OCI-LY7 (cell line): ENCODE measurements around the gene CDA. TPM values are rescaled to one million over a fixed set of nuclear protein-coding genes. Genes with fewer than 3 reads are reported as not detected.

Experiments
- BruUV-seq: library from RNA; stranded (reverse); fragments of 400-500 nt; replicated peaks from 2 replicates; lab custom pipeline; 2021; lab: Mats Ljungman, UMichigan
- CTCF ChIA-PET: fragments of 300-600 bp; sonication (Branson Sonifier 250); formaldehyde crosslinking; loops from one replicate; lab custom pipeline; 2022; ENCODE audit warnings: antibody characterized with exemption; ENCODE audit not compliant: unreplicated experiment; lab: Charles Lee
- POLR2A ChIA-PET: fragments of 300-600 bp; sonication (Branson Sonifier 250); formaldehyde crosslinking; loops from one replicate; lab custom pipeline; 2022; ENCODE audit warnings: antibody characterized with exemption; lab: Charles Lee
- DNase-seq: peaks from one replicate; pipeline ENCODE4 v3.0.0-alpha.2; 2015; ENCODE audit warnings: low spot score
- H2AFZ ChIP-seq: fragments of 200-600 bp; sonication (generic), shearing (Covaris generic); 2 replicates; pipeline ENCODE4 v1.6.1; 2014; ENCODE audit warnings: mild to moderate bottlenecking, antibody characterized with exemption, low read length, moderate library complexity
- H3K27ac ChIP-seq: fragments of 200-600 bp; sonication (generic); 2 replicates; pipeline ENCODE4 v1.5.1; 2014; ENCODE audit warnings: mixed run types, low read depth, mild to moderate bottlenecking, moderate library complexity, low read length, inconsistent platforms; ENCODE audit not compliant: poor library complexity, severe bottlenecking
- H3K36me3 ChIP-seq: fragments of 200-600 bp; sonication (generic); 2 replicates; pipeline ENCODE4 v1.6.1; 2014; ENCODE audit warnings: mild to moderate bottlenecking, antibody characterized with exemption, low read length, moderate library complexity, mixed read lengths; ENCODE audit not compliant: insufficient read depth
- H3K4me1 ChIP-seq: fragments of 200-600 bp; sonication (generic); 2 replicates; pipeline ENCODE4 v1.5.1; 2014; ENCODE audit warnings: mild to moderate bottlenecking, low read length; ENCODE audit not compliant: insufficient read depth, poor library complexity, severe bottlenecking
- H3K4me2 ChIP-seq: fragments of 200-600 bp; sonication (generic); 2 replicates; pipeline ENCODE4 v1.6.1; 2014; ENCODE audit warnings: mild to moderate bottlenecking, low read length
- H3K4me3 ChIP-seq: fragments of 200-600 bp; sonication (generic); 2 replicates; pipeline ENCODE4 v1.5.1; 2014; ENCODE audit warnings: mild to moderate bottlenecking, low read depth, low read length; ENCODE audit not compliant: poor library complexity, severe bottlenecking
- H3K79me2 ChIP-seq: fragments of 200-600 bp; sonication (generic); 2 replicates; pipeline ENCODE4 v1.6.1; 2016; ENCODE audit warnings: low read depth, mild to moderate bottlenecking, low read length, moderate library complexity, mixed read lengths; ENCODE audit not compliant: insufficient read depth
- H3K9me2 ChIP-seq: fragments of 200-600 bp; sonication (generic); 2 replicates; pipeline ENCODE4 v1.6.1; 2016; ENCODE audit warnings: mild to moderate bottlenecking, low read length, mixed read lengths; ENCODE audit not compliant: insufficient read depth
- H3K9me3 ChIP-seq: fragments of 200-600 bp; sonication (generic); 2 replicates; pipeline ENCODE4 v1.6.1; 2014; ENCODE audit warnings: mild to moderate bottlenecking, mixed run types, low read length, mixed read lengths
- H4K20me1 ChIP-seq: fragments of 200-600 bp; sonication (generic); 2 replicates; pipeline ENCODE4 v1.6.1; 2014; ENCODE audit warnings: mild to moderate bottlenecking, antibody characterized with exemption, low read length, moderate library complexity, mixed read lengths; ENCODE audit not compliant: insufficient read depth
- CTCF ChIP-seq: fragments of 200-600 bp; sonication (generic); conservative IDR thresholded peaks from 2 replicates; pipeline ENCODE4 v1.5.1; 2014; ENCODE audit warnings: mild to moderate bottlenecking, antibody characterized with exemption, low read length, moderate library complexity, mixed read lengths
- EZH2phosphoT487 ChIP-seq: fragments of 200-600 bp; sonication (generic); IDR thresholded peaks from 2 replicates; pipeline ENCODE4 v1.6.1; 2018; ENCODE audit warnings: low read depth, borderline replicate concordance, mild to moderate bottlenecking, mixed run types, antibody characterized with exemption, low read length, moderate library complexity, mixed read lengths
- intact Hi-C: fragments of 100-400 bp; cut with micrococcal nuclease; formaldehyde crosslinking; loops from one replicate; pipeline ENCODE4 v1.10.0; 2022; ENCODE audit not compliant: unreplicated experiment
- total RNA-seq, 2 experiments: library from RNA; depleted of rRNA in 1 of 2; stranded (reverse); fragments of >200 nt in 1 of 2; shearing (Covaris generic) in 1 of 2; gene quantifications; 2 replicates each; pipeline ENCODE4 v1.2.3, GENCODE V29; 2014 to 2022

Gene CDA
- total RNA-seq, 2 experiments from 2014 or later = not detected

- Histone ChIP-seq H3K9me2 (no peaks in the 10 kb centered on the region), H3K4me2 (no peak overlapping the region), H3K4me1 (no peaks in the 10 kb centered on the region), H3K79me2 (no peaks in the 10 kb centered on the region), H3K4me3 (no peak overlapping the region), H4K20me1 (no peaks in the 10 kb centered on the region), H2AFZ (no peak overlapping the region), H3K27ac (no peak overlapping the region), H3K36me3 (peaks cover 2% of the 10 kb centered on the region; the same call in 1 of the 2 replicates), H3K9me3 (no peaks in the 10 kb centered on the region)
- POLR2A ChIA-PET = interaction anchor here (0.6 to 1.2 kb wide), 2 partner anchors 24 to 125 kb away, joined by 3 read pairs; no protein-coding TSS in a partner anchor
- TF ChIP-seq EZH2phosphoT487 (no peak), CTCF (no peak)
- intact Hi-C loops = no loop called here
- DNase-seq = no peak
- CTCF ChIA-PET = interaction anchor here (0.6 kb wide), 1 partner anchor 14 kb away, joined by 3 read pairs; no protein-coding TSS in a partner anchor
- BruUV-seq = no TSS peak
Observed at GRCh38 chr1:20643080-20643479, 54.2 kb downstream of the CDA start.

- no TSS peak for BruUV-seq
- TF ChIP-seq CTCF (no peak), EZH2phosphoT487 (no peak)
- Histone ChIP-seq H3K36me3 (peaks cover 14% of the 10 kb centered on the region), H3K79me2 (no peaks in the 10 kb centered on the region), H4K20me1 (no peaks in the 10 kb centered on the region), H3K9me3 (no peaks in the 10 kb centered on the region), H2AFZ (no peak overlapping the region), H3K4me3 (no peak overlapping the region), H3K4me1 (no peaks in the 10 kb centered on the region), H3K4me2 (no peak overlapping the region), H3K27ac (no peak overlapping the region), H3K9me2 (no peaks in the 10 kb centered on the region)
- DNase-seq = no peak
- ChIA-PET POLR2A (no interaction called here), CTCF (no interaction called here)
- intact Hi-C loops = no loop called here
Observed at GRCh38 chr1:20644416-20644815, 55.5 kb downstream of the CDA start.

- no TSS peak for BruUV-seq
- Histone ChIP-seq H2AFZ (no peak overlapping the region), H3K36me3 (peaks cover 22% of the 10 kb centered on the region), H3K79me2 (no peaks in the 10 kb centered on the region), H3K4me1 (no peaks in the 10 kb centered on the region), H3K27ac (no peak overlapping the region), H3K4me3 (no peak overlapping the region), H3K9me3 (no peaks in the 10 kb centered on the region), H4K20me1 (no peaks in the 10 kb centered on the region), H3K9me2 (no peaks in the 10 kb centered on the region), H3K4me2 (no peak overlapping the region)
- TF ChIP-seq CTCF (no peak), EZH2phosphoT487 (no peak)
- intact Hi-C loops = no loop called here
- no peak for DNase-seq
- CTCF ChIA-PET = no interaction called here
- POLR2A ChIA-PET = interaction anchor here (0.5 to 1.1 kb wide), 3 partner anchors 12 to 467 kb away, joined by 3 to 6 read pairs (median 3); partner anchors contain the start of gene DDOST
Observed at GRCh38 chr1:20645414-20645813, 56.5 kb downstream of the CDA start.
